Transverse colon (tissue), 4 donors: Measurements from ENCODE around the gene LYRM4. TPM values are rescaled to one million over a fixed set of nuclear protein-coding genes. Genes with fewer than 3 reads are reported as not detected.
A peak's percentile ranks its signal among the peaks of the same experiment; 100 is the strongest.

Source experiments
- DNase-seq: peaks from one replicate; pipeline ENCODE4 v3.0.0-alpha.2; 2019
- H3K27ac ChIP-seq, 4 donors: fragments of 200-600 bp; sonication (generic); 2 replicates each; pipeline ENCODE4 v1.5.1; 2016 to 2018; ENCODE audit warnings: inconsistent platforms in 4 of 4
- H3K27me3 ChIP-seq: fragments of 200-600 bp; sonication (generic); 2 replicates; pipeline ENCODE4 v1.5.1; 2017; ENCODE audit warnings: inconsistent platforms
- H3K36me3 ChIP-seq, 4 donors: fragments of 200-600 bp; sonication (generic); 2 replicates each; pipeline ENCODE4 v1.5.1; 2017 to 2019; ENCODE audit warnings: inconsistent platforms in 4 of 4
- H3K4me1 ChIP-seq, 4 donors: fragments of 200-600 bp; sonication (generic); 2 replicates each; pipeline ENCODE4 v1.5.1; 2017 to 2020; ENCODE audit warnings: inconsistent platforms in 4 of 4
- H3K4me3 ChIP-seq, 4 donors: fragments of 200-600 bp; sonication (generic); 1 replicate in 1 of 4; 2 replicates in 3 of 4; pipeline versions ENCODE4 v1.5.1 to v1.6.1; 2017 to 2019; ENCODE audit warnings: inconsistent platforms in 4 of 4
- H3K9me3 ChIP-seq, 2 donors: fragments of 200-600 bp; sonication (generic); 2 replicates each; pipeline ENCODE4 v1.5.1; 2017 to 2019; ENCODE audit warnings: inconsistent platforms in 2 of 2
- EP300 ChIP-seq: sonication (generic); formaldehyde crosslinking; IDR thresholded peaks from one replicate; pipeline ENCODE4 v1.6.1; 2017; ENCODE audit warnings: antibody characterized with exemption, low read depth
- POLR2A ChIP-seq: fragments of 450-650 bp; IDR thresholded peaks from one replicate; pipeline ENCODE4 v1.6.1; 2016; ENCODE audit warnings: antibody characterized with exemption, mild to moderate bottlenecking, moderate library complexity
- POLR2AphosphoS5 ChIP-seq, 3 donors: sonication (generic); formaldehyde crosslinking; IDR thresholded peaks; one replicate each; pipeline ENCODE4 v1.6.1; 2016; ENCODE audit warnings: antibody characterized with exemption in 3 of 3
- WGBS, 2 donors: methylation state at CpG; one replicate each; pipeline ENCODE4 v1.1.5; 2018; ENCODE audit warnings: low coverage in 1 of 2; 5-methylcytosine and 5-hydroxymethylcytosine counted together
- in situ Hi-C, 4 donors: fragments of 200-750 bp; cut with MboI; loops; one replicate each; pipeline versions ENCODE4 v1.15.0 to v1.15.1; 2017; ENCODE audit warnings: low sequenced_read_pairs in 3 of 4, low pct_ligation_motif_present in 1 of 4, low pct_unique_long_range_greater_than_20kb in 1 of 4
- intact Hi-C: fragments of 100-400 bp; cut with DNase I; formaldehyde crosslinking; loops from one replicate; pipeline ENCODE4 v1.15.1; 2023; ENCODE audit warnings: low total_unique reads
- total RNA-seq, 4 donors: library from RNA; depleted of rRNA; stranded (reverse); fragments of >200 nt; gene quantifications; one replicate each; pipeline ENCODE4 v1.1.0, GENCODE V29; 2016
- TF ChIP-seq, protein P1 (sequence below), 5 experiments: fragments of 200-600 bp in 3 of 5; fragments of 450-650 bp in 2 of 5; sonication (generic) in 3 of 5; IDR thresholded peaks; 1 replicate in 2 of 5; 2 replicates in 3 of 5; pipeline ENCODE4 v1.5.1; 2016 to 2017; ENCODE audit warnings: antibody characterized with exemption in 5 of 5, inconsistent platforms in 3 of 5, mild to moderate bottlenecking in 2 of 5, moderate library complexity in 1 of 5

LYRM4 gene
- total RNA-seq, 4 donors from 2014 or later = 3.0 to 14.0 (median 6.9) TPM

GRCh38 chr6:5208057-5208456, 52.7 kb downstream of the LYRM4 start:
- TF ChIP-seq, protein P1, sequence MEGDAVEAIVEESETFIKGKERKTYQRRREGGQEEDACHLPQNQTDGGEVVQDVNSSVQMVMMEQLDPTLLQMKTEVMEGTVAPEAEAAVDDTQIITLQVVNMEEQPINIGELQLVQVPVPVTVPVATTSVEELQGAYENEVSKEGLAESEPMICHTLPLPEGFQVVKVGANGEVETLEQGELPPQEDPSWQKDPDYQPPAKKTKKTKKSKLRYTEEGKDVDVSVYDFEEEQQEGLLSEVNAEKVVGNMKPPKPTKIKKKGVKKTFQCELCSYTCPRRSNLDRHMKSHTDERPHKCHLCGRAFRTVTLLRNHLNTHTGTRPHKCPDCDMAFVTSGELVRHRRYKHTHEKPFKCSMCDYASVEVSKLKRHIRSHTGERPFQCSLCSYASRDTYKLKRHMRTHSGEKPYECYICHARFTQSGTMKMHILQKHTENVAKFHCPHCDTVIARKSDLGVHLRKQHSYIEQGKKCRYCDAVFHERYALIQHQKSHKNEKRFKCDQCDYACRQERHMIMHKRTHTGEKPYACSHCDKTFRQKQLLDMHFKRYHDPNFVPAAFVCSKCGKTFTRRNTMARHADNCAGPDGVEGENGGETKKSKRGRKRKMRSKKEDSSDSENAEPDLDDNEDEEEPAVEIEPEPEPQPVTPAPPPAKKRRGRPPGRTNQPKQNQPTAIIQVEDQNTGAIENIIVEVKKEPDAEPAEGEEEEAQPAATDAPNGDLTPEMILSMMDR (IDR thresholded peaks at IDR 0.05) = no peak
- TF ChIP-seq POLR2AphosphoS5 (IDR thresholded peaks at IDR 0.05) = no peak
- TF ChIP-seq POLR2A = no peak
- no peak for TF ChIP-seq EP300
- no peak overlapping the region for H3K4me3 ChIP-seq
- H3K27ac ChIP-seq = peak overlapping the region; percentile 5 to 29 (median 22)
- WGBS, 2 donors = 71 to 80% methylated on average over 2 of the region's 2 CpGs
- H3K27me3 ChIP-seq = no peaks in the 10 kb centered on the region
- in situ Hi-C loops (no loop called here), intact Hi-C loops (loop anchor here (10.0 kb wide), 1 partner anchor 57 kb away; the partner anchor contains the start of genes FARS2 and LYRM4)
- no peak for DNase-seq
- H3K9me3 ChIP-seq = no peaks in the 10 kb centered on the region
- peaks cover 6 to 26% (median 9%) of the 10 kb centered on the region in 4 donors for H3K4me1 ChIP-seq
- no peaks in the 10 kb centered on the region for H3K36me3 ChIP-seq

DNA sequence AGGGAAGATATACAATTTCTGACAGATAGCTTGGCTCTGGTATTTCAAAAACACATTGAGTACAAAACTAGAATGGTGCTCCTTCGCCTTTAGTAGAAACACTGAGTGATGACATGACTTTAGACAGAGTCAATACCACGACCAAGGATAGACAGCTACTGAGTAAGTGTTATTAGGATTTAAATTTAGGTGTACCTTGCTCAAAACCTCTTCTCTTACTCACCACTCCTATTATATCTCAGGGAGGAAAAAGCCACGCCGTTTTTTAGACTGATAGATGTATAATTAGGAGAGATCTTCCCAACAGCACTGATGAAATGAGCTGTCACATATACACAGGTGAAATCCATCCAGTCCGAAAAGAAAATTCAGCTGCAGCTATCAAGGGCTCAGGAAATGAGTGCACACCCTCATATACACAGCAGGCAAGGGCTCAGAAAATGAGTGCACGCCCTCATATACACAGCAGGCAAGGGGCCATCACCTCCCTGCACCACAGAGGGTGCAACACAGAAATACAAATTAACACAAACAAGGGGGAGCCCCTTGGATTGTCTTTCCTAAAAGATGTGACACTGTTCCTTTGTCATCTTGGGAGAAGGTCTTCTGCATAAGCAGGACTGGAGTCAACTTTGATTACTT, 53.7 kb downstream of the LYRM4 start:
- Histone ChIP-seq H3K36me3 (no peaks in the 10 kb centered on the region), H3K4me3 (no peak overlapping the region), H3K27me3 (no peaks in the 10 kb centered on the region), H3K27ac (peak overlapping the region in 3 of 4 donors; percentile 29 to 74 (median 55)), H3K9me3 (no peaks in the 10 kb centered on the region), H3K4me1 (peaks cover 6 to 26% (median 9%) of the 10 kb centered on the region in 4 donors)
- 82 to 88% methylated on average over 4 to 6 of the region's 6 CpGs for WGBS, 2 donors
- DNase-seq = no peak
- intact Hi-C loops = loop anchor here (10.0 kb wide), 1 partner anchor 58 kb away; the partner anchor contains the start of genes FARS2 and LYRM4
- TF ChIP-seq, protein P1 (IDR thresholded peaks at IDR 0.05) = no peak
- TF ChIP-seq POLR2AphosphoS5 (IDR thresholded peaks at IDR 0.05) = no peak
- no peak for TF ChIP-seq EP300
- TF ChIP-seq POLR2A = no peak
- in situ Hi-C loops = no loop called here

GRCh38 chr6:5205877-5206850, 54.6 kb downstream of the LYRM4 start:
- in situ Hi-C loops = no loop called here

DNA sequence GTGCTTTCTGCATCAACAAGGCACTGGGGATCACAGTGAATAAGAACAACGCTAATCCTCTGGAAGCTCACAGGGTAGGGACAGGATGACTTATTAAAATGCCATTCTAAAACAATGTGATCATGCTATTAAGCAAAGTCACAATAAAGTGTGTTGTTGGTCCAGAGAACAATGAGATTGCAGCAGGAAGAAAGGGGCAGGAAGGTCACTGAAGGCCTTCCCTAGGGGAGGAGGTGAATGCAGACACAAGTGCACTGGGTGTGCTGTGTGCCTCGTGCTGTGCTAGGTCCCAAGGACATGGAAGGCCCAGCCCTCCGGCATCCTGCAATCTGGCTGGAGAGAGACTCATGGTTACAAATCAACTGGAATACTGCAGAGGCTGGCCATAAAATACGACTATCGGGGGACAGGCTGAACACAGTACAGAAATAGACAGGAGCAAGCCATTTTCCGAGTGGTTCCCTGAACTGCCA, 55.7 kb downstream of the LYRM4 start:
- WGBS, 2 donors = 59 to 61% methylated on average over 5 to 6 of the region's 6 CpGs
- intact Hi-C loops = loop anchor here (10.0 kb wide), 1 partner anchor 60 kb away; the partner anchor contains the start of genes FARS2 and LYRM4
- Histone ChIP-seq H3K9me3 (no peaks in the 10 kb centered on the region), H3K4me1 (peaks cover 6 to 26% (median 9%) of the 10 kb centered on the region in 4 donors), H3K36me3 (no peaks in the 10 kb centered on the region), H3K27me3 (no peaks in the 10 kb centered on the region), H3K4me3 (no peak overlapping the region), H3K27ac (peak overlapping the region; percentile 11 to 74 (median 56))
- DNase-seq = no peak
- TF ChIP-seq EP300 (no peak), POLR2AphosphoS5 (IDR thresholded peaks at IDR 0.05) (no peak)
- TF ChIP-seq, protein P1 (IDR thresholded peaks at IDR 0.05) = no peak
- in situ Hi-C loops = no loop called here

More at GRCh38 chr6:5205877-5206850, 54.6 kb downstream of the LYRM4 start:
- Histone ChIP-seq H3K4me3 (no peak overlapping the region), H3K27ac (peak overlapping the region; percentile 11 to 74 (median 56)), H3K4me1 (peaks cover 6 to 26% (median 9%) of the 10 kb centered on the region in 4 donors), H3K9me3 (no peaks in the 10 kb centered on the region), H3K27me3 (no peaks in the 10 kb centered on the region), H3K36me3 (no peaks in the 10 kb centered on the region)
- TF ChIP-seq POLR2AphosphoS5 (IDR thresholded peaks at IDR 0.05) = peak in 1 of 3 donors; percentile 25
- no peak for TF ChIP-seq EP300
- WGBS, 2 donors = 69 to 100% methylated on average over 2 to 7 of the region's 7 CpGs
- intact Hi-C loops = loop anchor here (10.0 kb wide), 1 partner anchor 59 kb away; the partner anchor contains the start of genes FARS2 and LYRM4
- DNase-seq = peak; percentile 11
